Suppressor macrophage treated with lipopolysaccharide for 4 hours (primary cell): ENCODE results near the gene SMYD5.
A peak's percentile ranks its signal among the peaks of the same experiment; 100 is the strongest.

Experiments
- DNase-seq: peaks from one replicate; pipeline ENCODE4 v3.0.0-alpha.2; 2020

SMYD5 gene

DNA sequence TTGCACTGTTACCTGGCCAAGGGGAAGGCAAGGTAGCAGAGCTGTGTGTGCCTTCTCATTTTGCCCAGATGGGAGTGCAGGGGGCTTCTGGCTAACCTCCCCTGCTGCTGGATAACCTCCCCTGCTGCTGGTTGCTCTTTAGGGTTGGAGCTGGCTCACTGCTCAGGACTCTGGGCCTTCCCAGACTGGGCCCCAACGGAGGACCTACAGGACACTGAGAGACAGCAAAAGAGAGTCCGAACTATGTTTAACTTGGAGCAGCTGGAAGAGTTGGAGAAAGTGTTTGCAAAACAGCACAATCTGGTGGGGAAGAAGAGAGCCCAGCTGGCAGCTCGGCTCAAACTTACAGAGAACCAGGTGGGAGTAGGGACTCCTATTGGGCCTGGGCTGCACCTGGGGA is 5.8 kb upstream of the SMYD5 start:
- DNase-seq: no peak

DNA sequence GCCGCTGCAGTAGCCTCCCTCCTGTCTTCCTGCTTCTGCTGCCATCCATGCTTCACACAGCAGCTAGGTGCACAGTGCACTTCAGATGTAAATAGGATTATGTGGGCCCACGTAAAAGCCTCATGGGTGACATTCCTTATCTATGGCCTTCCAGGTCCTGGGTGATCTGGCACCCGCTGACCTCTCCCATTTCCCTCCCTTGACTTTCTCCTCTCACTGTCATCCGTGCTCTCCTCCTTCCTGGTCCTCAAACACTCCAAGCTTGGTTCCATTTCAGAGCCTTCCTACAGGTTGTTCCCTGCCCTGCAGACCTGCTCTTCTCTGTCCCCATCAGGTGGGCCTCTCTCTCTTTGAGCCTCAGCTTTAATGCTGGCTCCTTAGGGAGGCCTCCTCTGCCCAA is 4.0 kb upstream of the SMYD5 start:
- DNase-seq: no peak

DNA sequence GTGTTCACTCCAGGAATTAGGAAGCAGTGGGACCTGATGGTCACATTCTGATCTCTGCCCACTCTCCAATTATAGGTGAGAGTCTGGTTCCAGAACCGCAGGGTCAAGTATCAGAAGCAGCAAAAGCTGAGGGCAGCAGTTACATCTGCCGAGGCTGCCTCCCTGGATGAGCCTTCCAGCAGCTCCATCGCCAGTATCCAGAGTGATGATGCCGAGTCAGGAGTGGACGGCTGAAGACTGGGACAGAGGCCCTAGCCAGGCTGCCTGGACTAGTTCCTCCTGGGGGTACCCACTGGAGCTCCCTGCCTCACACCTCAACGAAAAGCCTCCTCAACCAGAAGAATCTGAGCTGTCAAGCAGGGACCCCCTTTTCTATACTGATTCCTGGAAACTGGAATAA is 3.3 kb upstream of the SMYD5 start:
- no peak for DNase-seq

DNA sequence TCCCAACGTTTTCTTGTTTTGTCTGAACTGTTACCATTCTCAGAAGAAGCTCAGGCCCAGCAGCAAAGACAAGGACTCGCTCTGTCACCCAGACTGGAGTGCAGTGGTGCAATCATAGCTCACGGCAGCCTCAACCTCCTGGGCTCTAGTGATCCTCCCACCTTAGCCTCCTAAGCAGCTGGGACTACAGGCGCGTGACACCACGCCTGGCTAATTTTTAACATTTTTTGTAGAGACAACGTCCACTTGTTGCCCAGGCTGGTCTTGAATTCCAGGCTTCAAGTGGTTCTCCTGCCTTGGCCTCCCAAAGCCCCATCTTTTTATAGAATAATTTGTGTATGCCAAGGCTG is 2.0 kb upstream of the SMYD5 start:
- no peak for DNase-seq

DNA sequence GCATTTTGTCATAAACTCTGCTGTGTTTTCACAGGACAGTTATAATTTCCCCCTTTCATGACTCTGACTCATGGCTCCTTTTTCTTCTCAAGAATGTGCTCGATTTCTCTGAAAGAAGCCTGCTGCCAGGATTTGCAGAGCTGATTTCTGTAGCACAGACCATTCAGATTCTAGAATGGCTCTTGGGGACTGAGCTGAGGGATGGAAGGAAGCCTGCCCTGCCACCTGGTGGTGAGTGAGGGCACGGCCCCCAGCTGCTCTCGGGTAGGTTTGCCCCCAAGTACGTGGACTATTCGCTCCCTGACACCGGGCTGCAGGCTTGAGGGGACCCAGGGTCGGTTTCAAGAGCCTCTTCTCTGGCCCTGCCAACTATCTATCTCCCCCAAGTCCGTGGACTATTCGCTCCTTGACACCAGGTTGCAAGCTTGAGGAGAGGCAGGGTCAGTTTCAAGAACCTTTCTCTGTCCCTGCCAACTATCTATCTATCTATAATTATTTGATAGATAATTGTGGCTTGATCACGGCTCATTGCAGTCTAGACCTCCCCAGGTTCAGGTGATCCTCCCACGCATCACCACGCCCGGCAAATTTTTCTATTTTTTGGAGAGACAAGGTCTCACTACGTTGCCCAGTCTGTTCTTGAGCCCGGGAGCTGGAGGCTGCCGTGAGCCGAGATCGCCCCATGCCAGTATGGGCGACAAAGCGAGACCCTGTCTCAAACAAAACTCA is 1.4 kb upstream of the SMYD5 start:
- DNase-seq: peak; percentile 67

DNA sequence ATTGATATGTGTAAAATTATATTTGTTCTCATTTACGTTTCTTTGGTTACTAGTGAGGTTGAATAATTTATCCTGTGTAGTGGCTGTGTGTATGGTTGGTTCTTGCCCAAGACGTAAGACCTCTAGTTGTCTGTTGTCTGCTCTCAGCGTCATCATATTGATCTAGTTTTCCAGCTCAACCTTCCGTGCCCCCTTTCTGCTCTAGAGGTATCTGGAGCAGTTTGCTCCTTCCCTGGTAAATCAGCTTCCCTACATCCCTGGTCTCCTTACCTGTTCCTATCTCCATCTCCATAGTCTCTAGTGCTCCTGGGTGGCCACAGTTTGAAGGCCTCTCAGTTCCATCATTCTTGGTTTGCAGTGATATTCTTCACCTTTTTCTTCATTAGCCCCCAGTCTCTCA is 1.2 kb downstream of the SMYD5 start:
- DNase-seq: no peak

DNA sequence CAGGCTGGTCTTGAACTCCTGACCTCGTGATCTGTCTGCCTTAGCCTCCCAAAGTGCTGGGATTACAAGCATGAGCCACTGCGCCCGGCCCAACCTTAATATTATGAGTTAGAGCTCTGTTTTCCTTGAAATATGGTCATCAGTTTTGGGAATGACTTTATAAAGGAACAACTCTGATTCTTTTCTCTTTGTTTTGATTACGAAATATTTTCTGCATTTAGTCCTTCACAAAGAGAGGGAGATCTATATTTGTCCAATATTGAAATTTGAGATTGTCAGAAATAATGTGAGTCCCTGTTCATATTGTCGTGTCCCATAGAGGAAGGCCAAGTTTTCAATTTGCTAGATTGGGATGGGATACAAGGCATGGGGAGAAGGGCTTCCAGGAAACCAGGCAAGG is 3.1 kb downstream of the SMYD5 start:
- DNase-seq: no peak

DNA sequence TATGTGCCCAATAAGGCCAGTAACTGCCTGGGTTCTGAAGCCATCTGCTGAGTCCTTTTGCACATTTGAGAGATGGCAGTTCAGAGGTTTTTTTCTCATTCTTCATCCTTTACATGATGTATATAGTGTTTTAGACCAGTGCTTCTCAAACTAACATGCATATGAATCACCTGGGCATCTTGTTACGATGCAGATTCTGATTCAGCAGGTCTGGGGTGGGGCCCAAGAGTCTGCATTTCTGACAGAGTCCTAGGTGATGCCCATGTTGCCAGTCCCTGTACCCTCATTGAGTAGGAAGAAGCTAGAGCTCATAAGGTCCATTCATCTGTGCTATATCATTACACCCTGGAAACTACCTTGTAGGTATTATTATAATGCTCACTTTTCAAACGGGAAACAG is 3.8 kb downstream of the SMYD5 start:
- DNase-seq: no peak

DNA sequence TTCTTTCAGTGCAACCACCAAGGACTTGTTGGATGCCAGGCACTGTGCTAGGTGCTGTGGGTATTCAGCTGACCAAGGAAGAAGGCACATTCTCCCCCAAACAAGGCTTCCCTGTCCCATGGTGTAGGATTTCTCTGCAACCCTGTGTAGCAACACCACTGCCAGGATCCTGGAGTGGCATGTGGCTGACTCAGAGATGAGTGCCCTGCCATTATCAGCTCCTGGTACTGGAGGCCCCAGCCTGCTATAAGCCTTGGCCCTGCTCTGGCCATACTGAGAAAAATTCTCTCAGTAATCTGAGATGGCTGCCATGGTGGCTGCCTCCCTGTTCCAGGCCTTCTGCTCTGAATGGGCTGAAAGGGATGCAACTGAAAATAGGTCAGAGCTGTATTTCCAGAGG is 4.3 kb downstream of the SMYD5 start:
- no peak for DNase-seq

DNA sequence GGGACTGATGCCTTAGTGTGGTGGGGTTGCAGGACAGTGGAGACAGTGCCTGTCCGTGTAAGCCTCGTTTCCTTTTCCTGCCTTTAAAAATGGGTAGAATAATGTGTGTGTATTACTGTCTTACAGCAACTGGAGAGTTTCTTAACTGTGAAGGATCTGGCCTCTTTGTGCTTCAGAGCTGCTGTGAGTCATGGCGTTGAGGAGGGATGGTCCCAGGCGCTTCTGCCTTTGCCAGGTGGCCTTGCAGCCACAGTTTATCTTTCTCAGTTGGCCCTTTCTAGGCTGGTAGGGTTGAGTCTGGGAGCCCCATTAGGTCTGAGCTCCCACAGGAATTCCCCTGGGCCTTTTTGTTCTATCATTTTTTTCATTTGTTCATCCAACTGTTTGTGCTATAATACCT is 9.8 kb downstream of the SMYD5 start:
- no peak for DNase-seq

DNA sequence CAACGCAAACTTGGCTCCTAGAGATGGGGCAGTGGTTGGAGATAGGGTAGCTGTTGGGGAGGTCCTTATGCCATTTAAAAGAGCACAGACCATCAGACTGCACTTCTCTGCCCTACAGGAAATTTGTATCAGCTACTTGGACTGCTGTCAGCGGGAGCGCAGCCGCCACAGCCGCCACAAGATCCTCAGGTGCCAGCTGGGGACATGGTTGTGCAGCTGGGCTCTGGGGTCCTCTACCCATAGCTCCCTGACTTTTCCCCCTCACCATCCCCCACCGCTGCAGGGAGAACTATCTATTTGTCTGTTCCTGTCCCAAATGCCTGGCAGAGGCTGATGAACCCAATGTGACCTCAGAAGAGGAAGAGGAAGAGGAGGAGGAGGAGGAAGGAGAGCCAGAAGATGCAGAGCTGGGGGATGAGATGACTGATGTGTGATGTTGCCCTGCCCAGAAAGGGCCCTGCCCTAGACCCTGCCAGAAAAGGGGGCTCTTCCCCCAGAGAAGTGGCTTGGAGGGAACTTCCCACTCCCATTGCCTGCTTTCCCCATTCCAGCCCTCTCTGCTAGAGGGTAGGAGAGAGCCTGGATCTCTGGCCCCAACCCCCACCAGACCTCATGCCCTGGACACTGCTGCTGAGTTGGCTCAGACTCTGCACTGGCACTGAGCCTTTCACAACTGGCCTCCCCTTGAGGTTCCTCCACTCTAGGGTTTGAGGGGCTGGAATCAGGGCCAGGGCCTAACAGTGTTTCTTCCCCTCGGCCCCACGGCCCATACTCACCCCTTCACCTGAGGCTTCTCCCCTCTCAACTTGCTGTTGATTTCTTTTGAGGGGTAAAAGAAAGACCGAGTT is 11.7 kb downstream of the SMYD5 start:
- no peak for DNase-seq

DNA sequence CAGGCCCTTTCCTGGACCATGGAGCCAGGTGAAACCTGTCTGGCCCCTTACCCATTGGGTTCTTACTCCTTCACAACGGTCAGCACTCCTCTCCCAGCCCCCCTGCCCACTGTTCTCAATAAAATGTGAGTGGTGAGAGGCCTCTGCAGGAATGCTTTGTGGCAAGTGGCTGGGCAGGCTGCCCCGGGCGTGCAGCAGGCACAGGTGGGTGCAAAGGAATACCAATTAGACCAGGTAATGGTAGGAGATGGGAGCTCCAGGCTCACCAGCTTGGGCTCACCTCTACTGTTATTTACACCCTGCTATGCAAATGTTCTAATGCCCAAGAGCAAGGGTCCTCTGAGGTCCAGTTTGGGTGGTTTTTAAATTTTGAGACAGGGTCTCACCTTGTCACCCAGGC is 13.0 kb downstream of the SMYD5 start:
- no peak for DNase-seq

DNA sequence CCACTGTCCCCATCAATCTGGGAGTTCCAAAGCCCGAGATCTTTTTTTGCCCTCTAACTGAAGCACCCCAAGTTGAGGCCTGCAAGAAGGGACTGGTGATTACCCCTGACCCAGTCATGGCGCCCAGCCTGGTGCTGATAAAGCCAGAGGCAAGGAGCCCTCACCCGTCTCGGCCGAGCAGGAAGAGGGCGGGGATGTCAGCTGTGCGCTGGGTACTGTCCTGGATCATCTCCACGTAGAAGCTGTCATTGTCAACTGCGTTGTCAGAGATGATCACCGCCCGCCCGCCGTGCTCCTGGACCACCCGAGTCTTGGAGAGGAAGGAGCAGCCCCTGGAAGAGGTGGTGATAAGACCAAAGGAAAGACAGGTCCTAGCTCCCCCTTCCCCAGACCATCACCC is 14.6 kb downstream of the SMYD5 start:
- no peak for DNase-seq

DNA sequence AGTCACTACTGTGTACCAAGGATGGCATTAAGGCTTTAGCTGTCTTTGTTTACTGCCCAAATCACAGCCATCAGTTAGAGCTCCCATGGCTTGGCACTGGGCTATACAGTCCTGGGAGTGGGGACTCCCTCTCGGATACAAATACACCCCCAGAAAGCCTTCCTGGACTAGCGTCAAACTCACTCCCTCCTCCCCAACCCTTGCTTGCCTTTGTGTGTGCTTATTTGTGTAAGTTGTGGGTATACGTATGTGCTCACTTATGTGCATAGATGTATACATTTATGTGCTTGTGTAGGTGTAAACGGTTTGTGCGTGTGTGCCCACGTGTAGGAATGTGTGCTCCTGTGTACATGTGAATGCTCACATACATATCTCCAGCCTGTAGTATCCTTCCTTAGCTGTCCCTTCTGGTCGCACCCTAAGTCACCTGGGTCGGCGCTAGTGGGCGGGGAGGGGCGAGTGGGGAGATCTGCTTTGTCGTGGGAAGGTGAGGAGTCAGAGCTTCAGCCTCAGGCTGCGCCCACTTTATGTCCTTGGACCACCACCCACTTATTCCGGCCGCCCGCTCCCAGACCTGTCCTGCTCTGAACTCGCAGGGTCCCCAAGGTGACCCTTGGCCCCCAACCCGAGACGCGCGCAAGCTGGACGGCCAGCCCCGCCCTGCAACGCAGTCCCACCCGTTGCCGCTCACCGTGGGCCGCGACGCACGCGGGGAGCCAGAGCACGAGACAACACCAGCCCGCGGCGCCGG is 18.5 kb downstream of the SMYD5 start:
- peak; percentile 11 for DNase-seq

DNA sequence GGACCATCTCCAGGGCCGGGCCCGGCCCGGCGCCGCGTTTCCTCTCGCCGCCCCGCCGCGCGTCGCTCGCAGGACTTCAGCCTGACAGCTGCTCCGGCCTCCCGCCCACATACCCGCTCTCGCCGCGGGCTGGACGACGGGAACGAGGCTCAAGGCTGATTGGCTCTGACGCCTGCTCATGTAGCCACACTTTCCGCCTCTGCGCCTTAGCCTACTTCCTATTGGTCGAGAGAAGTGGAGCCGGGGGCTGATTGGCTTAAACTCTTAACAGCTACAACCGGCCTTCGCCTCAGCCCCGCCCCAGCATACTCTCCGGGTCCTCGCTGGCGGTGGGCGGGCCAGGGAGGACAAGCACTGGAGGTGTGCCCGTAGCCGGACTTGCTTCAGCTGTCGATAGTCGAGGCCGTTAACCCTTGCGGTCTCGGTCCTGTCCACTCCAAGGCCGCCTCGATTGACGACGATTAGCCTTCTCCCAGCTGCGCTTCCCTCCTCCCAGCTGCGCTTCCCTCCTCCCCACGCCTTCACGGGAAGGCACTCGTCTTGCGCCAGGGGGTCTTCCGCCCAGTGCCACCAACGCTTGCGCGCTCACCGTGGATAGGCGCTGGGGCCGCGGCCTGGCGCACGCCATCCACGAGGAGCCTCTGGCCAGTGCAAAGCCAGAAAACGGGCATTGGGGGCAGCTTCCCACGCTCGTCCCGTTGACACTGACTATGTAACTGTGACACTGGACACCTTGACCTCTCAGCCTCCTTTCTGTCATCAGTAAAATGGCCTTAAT is 19.3 kb downstream of the SMYD5 start, which contains the start of gene PRADC1:
TSS of gene PRADC1 (minus strand) at position 86 of the 778 bp plus-strand sequence. CDS start at position 7, 79 bp downstream.
- DNase-seq: peak; percentile 99

DNA sequence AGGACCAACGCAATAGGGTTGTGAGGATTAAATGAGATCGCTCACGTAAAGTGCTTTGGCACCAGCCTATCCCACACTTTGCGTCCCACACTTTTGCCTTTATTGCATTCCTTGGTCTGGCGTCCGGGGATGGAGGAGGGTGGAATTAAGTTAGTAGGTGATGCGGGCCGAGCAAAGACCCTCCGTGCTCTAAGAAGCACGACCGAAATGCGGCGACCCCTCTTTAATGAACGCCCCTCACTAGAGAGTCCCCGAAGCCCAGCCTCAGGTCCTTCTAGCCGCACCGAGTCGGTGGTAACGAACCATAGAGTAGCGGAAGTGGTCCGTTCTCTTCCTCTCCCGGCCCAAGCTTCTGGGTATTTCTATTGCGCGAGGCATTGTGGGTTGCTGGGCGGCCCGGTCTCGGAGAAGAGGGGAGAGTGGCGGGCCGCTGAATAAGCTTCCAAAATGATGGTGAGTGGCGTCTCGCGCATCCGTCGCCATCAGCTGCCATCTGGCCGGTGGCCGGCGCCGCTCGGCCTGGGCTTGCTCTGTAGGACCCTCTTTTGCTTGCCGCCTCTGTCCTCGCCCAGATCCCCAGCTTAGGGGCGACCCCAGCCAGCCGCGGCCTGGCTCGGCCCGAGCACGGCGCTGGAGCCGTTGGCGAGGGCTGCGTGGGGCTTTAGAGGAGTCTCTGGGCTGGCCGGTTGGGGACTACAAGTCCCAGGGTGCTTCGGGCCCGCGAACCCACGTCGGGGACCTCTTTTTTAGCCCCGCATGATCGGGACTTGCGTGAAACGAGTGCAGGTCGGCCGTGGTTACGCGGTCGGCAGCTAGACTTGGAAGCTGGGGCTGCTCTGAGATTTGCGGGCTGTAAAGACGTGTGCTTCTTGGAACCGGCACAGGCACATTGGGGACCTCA is 20.1 kb downstream of the SMYD5 start, which contains the start of gene CCT7:
TSS of gene CCT7 (plus strand) at position 377 of the 901 bp plus-strand sequence. CDS start at position 448, 71 bp downstream.
- DNase-seq: peak; percentile 93

DNA sequence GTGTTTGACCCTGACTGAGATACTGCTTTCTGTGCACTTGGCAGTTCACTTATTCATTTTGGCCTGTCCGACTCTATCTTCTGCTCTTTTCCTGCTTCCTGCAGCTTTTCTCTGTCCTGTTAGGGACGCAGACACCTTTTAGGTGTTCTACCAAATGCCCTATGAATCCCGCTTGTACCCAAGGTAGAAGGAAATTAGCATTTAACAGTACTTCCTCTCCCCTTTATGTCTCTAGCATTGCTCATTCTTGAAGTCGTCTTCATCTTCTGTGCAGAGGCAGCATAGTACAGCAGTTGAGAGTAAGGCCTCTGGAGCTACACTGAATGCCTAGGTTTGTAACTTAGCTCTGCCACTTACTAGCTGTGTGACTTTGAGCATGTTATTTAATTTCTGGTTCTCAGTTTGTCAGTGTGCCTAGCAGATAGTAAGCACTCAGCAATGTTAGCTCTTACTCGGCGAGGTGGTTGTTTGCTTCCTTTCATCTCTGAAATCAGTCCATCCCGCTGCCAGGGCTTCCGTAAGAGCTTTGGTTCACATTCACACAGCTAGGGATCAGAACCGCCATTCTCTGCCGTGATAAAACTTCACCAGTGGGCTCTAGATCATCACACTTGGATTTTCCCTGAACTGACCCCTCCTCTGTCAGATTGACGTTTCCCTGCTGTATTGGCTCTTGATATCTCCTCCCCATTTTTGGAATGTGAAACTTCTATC is 21.4 kb downstream of the SMYD5 start:
- no peak for DNase-seq

DNA sequence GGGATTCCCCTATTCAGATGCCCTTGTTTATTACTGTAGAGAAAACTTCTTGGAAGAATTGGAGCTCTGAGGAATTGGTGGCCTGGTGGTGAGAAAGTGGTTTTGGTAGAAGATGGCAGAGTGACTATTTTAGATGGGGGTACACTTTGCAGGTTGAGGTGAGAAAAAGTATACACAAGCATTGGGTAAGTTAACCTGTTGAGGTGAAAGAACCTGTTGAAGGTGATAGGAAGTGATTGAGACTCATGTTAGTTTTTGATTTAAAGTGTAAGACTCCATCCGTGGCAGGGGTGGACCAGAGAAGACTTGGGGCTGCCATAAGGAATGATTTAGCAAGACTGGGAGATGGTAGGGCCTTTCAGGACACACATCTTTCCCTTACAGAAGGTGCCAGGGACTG is 23.1 kb downstream of the SMYD5 start:
- DNase-seq: no peak

DNA sequence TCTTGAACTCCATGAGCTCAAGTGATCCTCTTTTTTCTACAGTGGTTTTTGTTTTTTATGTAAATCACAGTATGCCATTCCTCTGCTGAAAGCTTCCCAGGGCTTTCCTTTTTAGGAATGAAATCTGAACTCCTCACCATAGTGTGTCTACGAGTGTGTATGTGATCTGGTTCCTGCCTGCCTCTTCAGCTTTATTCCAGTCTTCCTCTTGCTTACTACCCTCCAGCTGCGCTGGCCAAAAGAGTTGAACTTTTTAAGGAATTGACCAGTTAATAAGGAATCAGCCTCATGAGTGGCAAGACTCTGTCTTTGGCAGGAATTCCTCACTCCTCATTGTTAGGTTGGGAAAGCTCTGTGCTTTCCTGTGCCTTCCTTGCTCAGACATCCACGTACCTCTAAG is 24.1 kb downstream of the SMYD5 start:
- no peak for DNase-seq

DNA sequence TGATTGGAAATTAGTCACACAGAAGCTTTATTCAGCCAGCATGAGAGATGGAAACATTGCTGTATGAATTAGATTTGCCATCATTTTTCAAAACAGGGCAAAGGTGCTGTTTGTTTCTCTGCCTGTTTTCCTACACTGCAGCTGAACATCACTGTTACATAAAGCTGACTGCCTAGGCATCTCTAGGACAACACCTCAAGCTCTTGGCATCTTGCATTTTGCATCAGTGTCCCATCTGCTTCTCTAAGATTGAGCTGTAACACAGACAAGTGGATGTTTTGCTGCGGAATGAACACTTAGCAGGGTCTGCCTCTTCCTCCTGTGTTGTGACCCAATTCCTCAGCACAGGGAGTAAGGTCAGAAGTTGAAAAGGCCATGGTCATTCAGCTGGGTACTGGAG is 24.9 kb downstream of the SMYD5 start:
- no peak for DNase-seq

DNA sequence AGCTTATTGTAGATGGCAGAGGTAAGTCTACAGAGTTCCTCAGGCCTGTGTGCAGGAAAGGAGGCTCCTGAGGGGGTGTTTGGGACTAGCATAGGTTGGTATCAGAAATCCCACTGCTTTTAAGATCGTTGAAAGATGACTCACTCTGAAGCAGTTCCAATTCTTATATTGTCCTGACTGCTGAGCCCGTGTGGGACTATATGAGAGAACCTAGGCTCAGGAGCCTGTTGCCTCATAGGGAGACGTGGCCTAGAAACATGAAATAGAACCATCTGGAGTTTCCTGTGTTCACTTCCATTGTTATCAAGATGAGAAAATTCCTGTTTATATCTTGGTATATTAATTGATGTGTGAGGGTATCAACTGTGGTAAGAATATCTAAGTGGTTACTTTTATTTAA is 25.7 kb downstream of the SMYD5 start:
- no peak for DNase-seq
